GM23338 (cell line): ENCODE measurements around the gene PCDHGA8. TPM values are rescaled to one million over a fixed set of nuclear protein-coding genes. Genes with fewer than 3 reads are reported as not detected.

ENCODE experiments used
- CTCF ChIP-seq, 2 experiments: fragments of 200-600 bp in 1 of 2; sonication (generic) in 1 of 2; conservative IDR thresholded peaks; 2 replicates each; pipeline versions ENCODE4 v1.5.1 to v1.6.1; 2016 to 2017; ENCODE audit warnings: antibody characterized with exemption in 2 of 2, low read depth in 2 of 2, mild to moderate bottlenecking in 2 of 2, moderate library complexity in 1 of 2
- ETS1 ChIP-seq: IDR thresholded peaks from 2 replicates; pipeline ENCODE4 v1.6.1; 2016; ENCODE audit warnings: antibody characterized with exemption
- EZH2 ChIP-seq: fragments of 200-600 bp; sonication (generic); IDR thresholded peaks from one replicate; pipeline ENCODE4 v1.8.0; 2017; ENCODE audit warnings: antibody characterized with exemption, mild to moderate bottlenecking, low read depth; ENCODE audit not compliant: unreplicated experiment
- POLR2AphosphoS5 ChIP-seq: IDR thresholded peaks from 2 replicates; pipeline ENCODE4 v1.6.1; 2016; ENCODE audit warnings: antibody characterized with exemption, low read depth
- ZNF114 ChIP-seq: fragments of 250-450 bp; sonication (Bioruptor Pico); IDR thresholded peaks from 2 replicates; pipeline ENCODE4 v1.5.0; 2020; ENCODE audit warnings: mild to moderate bottlenecking, moderate library complexity
- ZNF331 ChIP-seq: fragments of 250-450 bp; sonication (Bioruptor Pico); IDR thresholded peaks from 2 replicates; pipeline ENCODE4 v1.5.0; 2020; ENCODE audit warnings: low read depth, mild to moderate bottlenecking, moderate library complexity
- ZNF462 ChIP-seq: fragments of 250-450 bp; sonication (Bioruptor Pico); IDR thresholded peaks from 2 replicates; pipeline ENCODE4 v1.5.0; 2020; ENCODE audit warnings: mild to moderate bottlenecking, moderate library complexity
- polyA plus RNA-seq: library from polyadenylated mRNA; unstranded; fragments of >200 nt; fragmentation: Nextera tagmentation; extraction: Ambion mirVana; gene quantifications from 2 replicates; pipeline ENCODE4 v1.2.1, GENCODE V29; 2016
- total RNA-seq: library from RNA; depleted of rRNA; stranded (reverse); fragments of >200 nt; shearing (Covaris generic); gene quantifications from 2 replicates; pipeline ENCODE4 v1.2.3, GENCODE V29; 2014

PCDHGA8 gene
- total and polyA plus RNA-seq, 2 experiments from 2014 or later = 1.1 to 5.3 TPM

GRCh38 chr5:141366016-141366896 is 26.2 kb upstream of the PCDHGA8 start (continued):
- TF ChIP-seq ZNF462 (CRISPR knock-in tag) (no peak), ZNF114 (CRISPR knock-in tag) (no peak), ETS1 (no peak), POLR2AphosphoS5 (no peak), EZH2 (no peak), ZNF331 (CRISPR knock-in tag) (no peak), CTCF (conservative IDR thresholded peaks at IDR 0.05; ENCODE audit: low read depth in 2 of 2) (no peak)
